ENCODE results near the gene RGS14. TPM values are rescaled to one million over a fixed set of nuclear protein-coding genes. Genes with fewer than 3 reads are reported as not detected.

The RGS14 gene
- total and polyA plus RNA-seq, 7 experiments from 2014 or later: 32.9 to 196 (median 100) TPM

DNA sequence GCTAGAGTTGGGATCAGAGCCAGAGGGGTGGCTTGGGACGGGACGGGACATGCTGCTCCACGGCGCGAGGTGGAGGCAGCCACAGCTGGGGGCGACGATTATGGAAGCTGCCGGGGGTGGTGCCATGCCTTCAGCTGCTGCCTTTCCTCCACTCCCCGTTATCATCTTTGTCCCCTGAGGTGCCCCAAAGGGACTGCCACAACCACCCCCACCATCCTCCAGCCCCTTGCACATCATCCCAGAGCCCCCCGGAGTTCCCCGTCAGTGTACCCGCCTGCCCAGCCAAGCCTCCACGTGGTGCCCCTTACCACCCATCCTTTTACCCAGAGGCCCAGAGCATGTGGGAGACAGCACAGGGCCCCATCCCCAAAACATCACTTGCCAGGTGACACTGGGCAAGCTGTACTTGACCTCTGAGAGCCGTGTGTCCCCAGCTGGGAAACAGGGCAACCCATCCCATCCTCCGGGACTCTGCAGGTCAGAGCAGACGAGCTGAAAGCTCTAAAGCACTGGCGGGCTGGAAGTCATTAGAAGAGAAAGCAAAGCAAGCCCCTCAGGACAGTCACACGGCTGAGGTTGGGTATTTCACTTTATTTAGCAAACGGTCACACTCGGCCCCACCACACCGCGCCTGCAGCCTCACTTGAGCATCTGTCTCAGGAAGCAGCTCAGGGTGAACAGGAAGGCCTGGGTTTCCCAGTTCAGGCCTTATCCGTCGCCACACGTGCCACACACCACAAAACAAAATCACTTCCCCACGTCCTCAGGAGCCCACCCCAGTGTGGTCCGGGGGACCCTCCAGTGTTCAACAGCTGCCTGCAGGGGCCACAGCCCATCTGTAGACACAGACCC, 26.5 kb upstream of the RGS14 start:
- Mint-ChIP-seq H3K27me3 (no peaks in the 10 kb centered on the region), H3K9me3 (no peaks in the 10 kb centered on the region), H3K27ac (peak overlapping the region in 5 of 9 donors; percentile 26 to 52 (median 39)), H3K4me1 (peaks cover 0 to 30% (median 8%) of the 10 kb centered on the region in 7 donors), H3K4me3 (no peak overlapping the region), H3K36me3 (peaks cover 14 to 43% (median 16%) of the 10 kb centered on the region in 5 donors)
- Histone ChIP-seq H3K4me1 (ENCODE audit: control insufficient read depth in 2 of 2, insufficient read depth in 2 of 2, low read length in 2 of 2) (no peaks in the 10 kb centered on the region), H3K9me3 (ENCODE audit: control insufficient read depth in 2 of 3, low read length in 3 of 3) (no peaks in the 10 kb centered on the region), H3K27ac (ENCODE audit: low read depth, low read length) (no peak overlapping the region), H3K36me3 (ENCODE audit: control insufficient read depth in 2 of 3, insufficient read depth in 3 of 3, low read length in 3 of 3) (peaks cover 0 to 70% (median 33%) of the 10 kb centered on the region in 3 experiments), H3K27me3 (ENCODE audit: control insufficient read depth in 2 of 2, insufficient read depth in 2 of 2, low read length in 2 of 2) (no peaks in the 10 kb centered on the region), H3K4me3 (ENCODE audit: low read length) (no peak overlapping the region)
- CTCF ChIA-PET: no interaction called here
- ATAC-seq (peak; percentile 30), DNase-seq (no peak)
- POLR2A ChIA-PET: interaction anchor here (0.7 to 1.8 kb wide), 2 partner anchors 13 to 36 kb away, joined by 3 to 4 read pairs; no protein-coding TSS in a partner anchor
- intact Hi-C loops (cut with micrococcal nuclease): no loop called here

DNA sequence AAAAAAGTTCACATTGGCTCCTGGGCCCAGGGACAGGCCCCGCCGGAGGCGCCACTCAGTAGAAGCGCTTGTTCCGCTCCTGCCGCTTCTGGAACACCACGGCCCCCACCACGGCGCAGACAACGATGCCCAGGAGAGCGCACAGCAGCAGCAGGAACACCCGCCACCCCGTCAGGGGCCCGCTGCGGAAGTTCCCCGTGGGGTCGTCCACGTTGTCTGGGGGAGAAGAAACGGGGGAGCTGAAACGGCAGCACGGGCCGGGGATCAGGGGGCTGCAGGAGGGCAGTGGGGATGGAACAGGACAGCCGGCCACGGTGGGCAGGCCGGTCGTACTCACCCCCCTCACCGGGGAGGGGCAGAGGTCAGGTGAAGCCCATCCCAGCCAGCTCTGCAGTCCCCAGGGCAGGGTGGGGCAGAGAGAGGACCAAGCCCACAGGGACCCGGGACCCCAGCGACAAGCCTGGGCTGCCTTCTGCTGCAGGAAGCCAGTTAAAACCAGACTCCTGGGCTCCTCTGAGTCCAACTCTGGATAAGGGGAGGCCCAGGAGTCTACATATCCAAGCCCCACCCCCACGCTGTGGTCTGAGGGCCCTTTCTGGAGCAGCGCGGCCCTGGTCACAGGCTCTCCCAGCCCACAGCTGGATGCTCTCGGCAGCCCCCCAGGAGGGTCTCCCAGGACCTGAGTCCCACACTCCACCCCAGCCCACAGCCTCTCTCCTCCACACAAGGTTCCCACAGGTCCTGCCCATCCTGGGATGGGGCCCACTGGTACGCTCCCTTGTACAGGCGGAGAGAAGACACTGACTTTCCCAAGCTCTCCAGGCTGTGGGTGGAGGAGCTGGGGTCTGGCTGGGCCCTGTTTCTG, 25.5 kb upstream of the RGS14 start:
- no peak overlapping the region for H3K4me3 Mint-ChIP-seq
- Histone ChIP-seq H3K4me1 (ENCODE audit: control insufficient read depth in 2 of 2, insufficient read depth in 2 of 2, low read length in 2 of 2) (no peaks in the 10 kb centered on the region), H3K27me3 (ENCODE audit: control insufficient read depth in 2 of 2, insufficient read depth in 2 of 2, low read length in 2 of 2) (no peaks in the 10 kb centered on the region), H3K36me3 (ENCODE audit: control insufficient read depth in 2 of 3, insufficient read depth in 3 of 3, low read length in 3 of 3) (peaks cover 0 to 81% (median 40%) of the 10 kb centered on the region in 3 experiments), H3K9me3 (ENCODE audit: control insufficient read depth in 2 of 3, low read length in 3 of 3) (no peaks in the 10 kb centered on the region), H3K4me3 (ENCODE audit: low read length) (no peak overlapping the region), H3K27ac (ENCODE audit: low read depth, low read length) (no peak overlapping the region)
- POLR2A ChIA-PET: interaction anchor here (1.8 kb wide), 1 partner anchor 12 kb away, joined by 4 read pairs; no protein-coding TSS in a partner anchor
- no peaks in the 10 kb centered on the region for H3K27me3 Mint-ChIP-seq
- peaks cover 16 to 48% (median 18%) of the 10 kb centered on the region in 5 donors for H3K36me3 Mint-ChIP-seq
- ATAC-seq (no peak), DNase-seq (no peak)
- CTCF ChIA-PET: interaction anchor here (0.6 kb wide), 1 partner anchor 123 kb away, joined by 3 read pairs; no protein-coding TSS in a partner anchor
- H3K9me3 Mint-ChIP-seq: no peaks in the 10 kb centered on the region
- H3K27ac Mint-ChIP-seq: no peak overlapping the region
- H3K4me1 Mint-ChIP-seq: peaks cover 0 to 26% (median 7%) of the 10 kb centered on the region in 7 donors
- intact Hi-C loops (cut with micrococcal nuclease): no loop called here

DNA sequence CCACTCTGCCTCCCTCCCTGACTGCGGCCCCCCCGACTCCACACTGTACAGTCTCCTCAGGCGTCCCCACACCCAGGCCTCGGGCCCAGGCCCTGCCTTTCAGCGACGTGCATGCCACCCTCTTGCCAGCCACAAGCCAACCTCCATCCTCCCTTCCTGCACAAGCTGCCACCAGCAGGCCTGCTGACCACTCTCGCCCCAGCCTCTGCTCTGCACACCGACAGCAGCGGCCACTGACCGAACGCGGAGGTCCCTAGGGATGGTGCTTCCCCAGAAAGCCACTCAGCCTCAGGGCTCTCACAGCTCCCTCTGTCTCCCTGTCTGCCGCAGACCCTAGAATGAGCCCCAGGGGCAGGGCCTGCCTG, 24.8 kb upstream of the RGS14 start:
- POLR2A ChIA-PET: interaction anchor here (1.8 kb wide), 1 partner anchor 11 kb away, joined by 4 read pairs; no protein-coding TSS in a partner anchor
- Histone ChIP-seq H3K27me3 (ENCODE audit: control insufficient read depth in 2 of 2, insufficient read depth in 2 of 2, low read length in 2 of 2) (no peaks in the 10 kb centered on the region), H3K36me3 (ENCODE audit: control insufficient read depth in 2 of 3, insufficient read depth in 3 of 3, low read length in 3 of 3) (peaks cover 0 to 87% (median 46%) of the 10 kb centered on the region in 3 experiments), H3K9me3 (ENCODE audit: control insufficient read depth in 2 of 3, low read length in 3 of 3) (no peaks in the 10 kb centered on the region), H3K27ac (ENCODE audit: low read depth, low read length) (no peak overlapping the region), H3K4me3 (ENCODE audit: low read length) (no peak overlapping the region), H3K4me1 (ENCODE audit: control insufficient read depth in 2 of 2, insufficient read depth in 2 of 2, low read length in 2 of 2) (no peaks in the 10 kb centered on the region)
- no peak overlapping the region for H3K27ac Mint-ChIP-seq
- no peak for ATAC-seq
- no peaks in the 10 kb centered on the region for H3K27me3 Mint-ChIP-seq
- intact Hi-C loops (cut with micrococcal nuclease): no loop called here
- CTCF ChIA-PET: interaction anchor here (0.6 kb wide), 1 partner anchor 122 kb away, joined by 3 read pairs; no protein-coding TSS in a partner anchor
- DNase-seq: no peak
- no peaks in the 10 kb centered on the region for H3K9me3 Mint-ChIP-seq
- H3K4me3 Mint-ChIP-seq: no peak overlapping the region
- peaks cover 16 to 54% (median 18%) of the 10 kb centered on the region in 5 donors for H3K36me3 Mint-ChIP-seq
- H3K4me1 Mint-ChIP-seq: peaks cover 0 to 25% (median 4%) of the 10 kb centered on the region in 7 donors

DNA sequence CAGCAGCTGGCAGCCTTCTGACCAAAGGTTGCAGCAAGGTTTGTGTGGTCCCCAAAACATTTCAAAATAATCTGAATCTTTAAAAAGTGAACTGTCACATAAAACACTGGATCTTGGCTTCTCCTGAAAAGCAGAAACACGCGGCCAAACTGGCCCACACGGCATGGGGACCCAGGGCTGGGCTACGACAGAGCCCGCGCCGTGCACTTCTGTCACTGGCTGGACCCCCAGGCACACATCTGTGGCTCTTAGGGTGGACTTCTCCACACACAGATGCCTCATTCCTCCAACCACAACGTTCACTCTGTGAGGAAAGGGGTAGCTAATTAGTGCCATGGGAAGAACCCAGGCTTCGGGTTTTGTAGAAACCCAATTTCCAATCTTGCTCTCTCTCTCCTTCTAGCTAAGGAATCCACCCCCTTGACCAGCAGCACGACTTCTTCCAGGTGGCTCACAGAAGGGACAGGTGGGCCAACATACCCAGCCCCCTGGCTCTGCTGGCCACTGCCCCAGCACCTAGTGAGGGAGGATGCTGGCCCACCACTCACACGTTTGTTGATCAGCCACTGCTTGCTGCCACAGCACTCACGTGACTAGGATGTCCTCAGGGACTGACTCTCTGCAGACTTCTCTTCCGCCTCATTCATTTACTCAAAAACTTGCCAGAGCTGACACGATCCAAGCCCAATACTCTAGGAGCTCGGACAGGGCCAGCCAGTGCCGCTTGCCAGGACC, 24.1 kb upstream of the RGS14 start:
- no peak for ATAC-seq
- H3K9me3 ChIP-seq (ENCODE audit: control insufficient read depth in 2 of 3, low read length in 3 of 3): no peaks in the 10 kb centered on the region
- peaks cover 0 to 94% (median 49%) of the 10 kb centered on the region in 3 experiments for H3K36me3 ChIP-seq (ENCODE audit: control insufficient read depth in 2 of 3, insufficient read depth in 3 of 3, low read length in 3 of 3)
- no peaks in the 10 kb centered on the region for H3K27me3 Mint-ChIP-seq
- CTCF ChIA-PET: no interaction called here
- no peak overlapping the region for H3K4me3 ChIP-seq (ENCODE audit: low read length)
- POLR2A ChIA-PET: no interaction called here
- H3K36me3 Mint-ChIP-seq: peaks cover 16 to 54% (median 18%) of the 10 kb centered on the region in 5 donors
- intact Hi-C loops (cut with micrococcal nuclease): no loop called here
- no peak overlapping the region for H3K4me3 Mint-ChIP-seq
- peak overlapping the region in 2 of 9 donors; percentile 15 to 64 for H3K27ac Mint-ChIP-seq
- H3K27ac ChIP-seq (ENCODE audit: low read depth, low read length): no peak overlapping the region
- peaks cover 0 to 25% (median 4%) of the 10 kb centered on the region in 7 donors for H3K4me1 Mint-ChIP-seq
- no peaks in the 10 kb centered on the region for H3K27me3 ChIP-seq (ENCODE audit: control insufficient read depth in 2 of 2, insufficient read depth in 2 of 2, low read length in 2 of 2)
- H3K9me3 Mint-ChIP-seq: no peaks in the 10 kb centered on the region
- no peaks in the 10 kb centered on the region for H3K4me1 ChIP-seq (ENCODE audit: control insufficient read depth in 2 of 2, insufficient read depth in 2 of 2, low read length in 2 of 2)
- DNase-seq: no peak

DNA sequence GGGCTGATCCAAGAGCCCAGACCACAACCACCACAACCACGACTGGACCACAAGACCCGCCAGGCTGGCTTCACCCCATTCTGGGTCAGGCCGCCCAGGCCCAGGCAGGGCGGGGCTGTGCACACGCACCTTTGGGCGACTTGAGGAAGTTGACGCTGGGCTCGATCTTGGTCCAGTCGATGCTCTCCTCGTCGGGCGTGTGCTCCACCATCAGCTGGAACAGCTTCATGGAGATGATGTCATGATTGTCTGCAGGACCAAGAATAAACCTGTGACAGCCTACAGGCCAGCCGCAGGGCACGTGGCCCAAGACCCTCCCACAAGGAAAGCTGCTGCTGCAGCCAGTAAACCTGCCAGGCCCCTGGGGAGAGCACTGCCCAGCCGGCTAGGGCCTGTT, 23.6 kb upstream of the RGS14 start:
- no peak overlapping the region for H3K4me3 Mint-ChIP-seq
- Histone ChIP-seq H3K36me3 (ENCODE audit: control insufficient read depth in 2 of 3, insufficient read depth in 3 of 3, low read length in 3 of 3) (peaks cover 0 to 100% (median 49%) of the 10 kb centered on the region in 3 experiments), H3K4me3 (ENCODE audit: low read length) (no peak overlapping the region), H3K9me3 (ENCODE audit: control insufficient read depth in 2 of 3, low read length in 3 of 3) (no peaks in the 10 kb centered on the region), H3K4me1 (ENCODE audit: control insufficient read depth in 2 of 2, insufficient read depth in 2 of 2, low read length in 2 of 2) (no peaks in the 10 kb centered on the region), H3K27me3 (ENCODE audit: control insufficient read depth in 2 of 2, insufficient read depth in 2 of 2, low read length in 2 of 2) (no peaks in the 10 kb centered on the region), H3K27ac (ENCODE audit: low read depth, low read length) (no peak overlapping the region)
- H3K9me3 Mint-ChIP-seq: no peaks in the 10 kb centered on the region
- H3K27me3 Mint-ChIP-seq: no peaks in the 10 kb centered on the region
- intact Hi-C loops (cut with micrococcal nuclease): no loop called here
- peaks cover 16 to 54% (median 18%) of the 10 kb centered on the region in 5 donors for H3K36me3 Mint-ChIP-seq
- ATAC-seq (no peak), DNase-seq (no peak)
- H3K27ac Mint-ChIP-seq: no peak overlapping the region
- ChIA-PET POLR2A (no interaction called here), CTCF (no interaction called here)
- peaks cover 0 to 27% (median 4%) of the 10 kb centered on the region in 7 donors for H3K4me1 Mint-ChIP-seq

All from naive thymus-derived CD4-positive, alpha-beta T cell (primary cell).